Panc1 (cell line): Measurements from ENCODE around the gene PCNX1. TPM values are rescaled to one million over a fixed set of nuclear protein-coding genes. Genes with fewer than 3 reads are reported as not detected.

Experiments
- ATAC-seq: fragments of 200-7000 bp; cut with Tn5 transposase; 2 replicates; pipeline ENCODE4 v1.9.1; 2020; ENCODE audit warnings: mild to moderate bottlenecking, moderate library complexity
- BruUV-seq: library from RNA; stranded (reverse); fragments of 400-500 nt; replicated peaks from 2 replicates; lab custom pipeline; 2021; lab: Mats Ljungman, UMichigan
- CTCF ChIA-PET: fragments of 300-600 bp; sonication (Branson Sonifier 250); formaldehyde crosslinking; loops from one replicate; lab custom pipeline; 2022; ENCODE audit warnings: antibody characterized with exemption; lab: Charles Lee
- POLR2A ChIA-PET: fragments of 300-600 bp; sonication (Branson Sonifier 250); formaldehyde crosslinking; loops from one replicate; lab custom pipeline; 2022; ENCODE audit warnings: antibody characterized with exemption; lab: Charles Lee
- DNase-seq: peaks from one replicate; pipeline ENCODE4 v3.0.0-alpha.2; 2010; ENCODE audit warnings: low read depth, low spot score
- H3K27ac ChIP-seq: 2 replicates; pipeline ENCODE4 v1.5.1; 2011; ENCODE audit warnings: mild to moderate bottlenecking, low read length, inconsistent platforms
- H3K27me3 ChIP-seq: fragments of 200-500 bp; sonication (Bioruptor generic); 2 replicates; pipeline ENCODE4 v1.6.0; 2014; ENCODE audit warnings: low read length, inconsistent platforms; ENCODE audit not compliant: control insufficient read depth, insufficient read depth
- H3K36me3 ChIP-seq: fragments of 200-500 bp; sonication (Bioruptor generic); 2 replicates; pipeline ENCODE4 v1.5.1; 2014; ENCODE audit warnings: inconsistent platforms, mild to moderate bottlenecking, low read length, moderate library complexity; ENCODE audit not compliant: control insufficient read depth, insufficient read depth
- H3K4me1 ChIP-seq: 2 replicates; pipeline ENCODE4 v1.5.1; 2011; ENCODE audit warnings: inconsistent platforms, mild to moderate bottlenecking, low read length, moderate library complexity; ENCODE audit not compliant: control insufficient read depth, insufficient read depth
- H3K4me3 ChIP-seq, 2 experiments: 2 replicates each; pipeline ENCODE4 v1.5.1; 2011 to 2012; ENCODE audit warnings: low read depth in 2 of 2, low read length in 2 of 2, mild to moderate bottlenecking in 2 of 2, inconsistent platforms in 1 of 2, moderate library complexity in 1 of 2
- H3K9me3 ChIP-seq: fragments of 200-500 bp; sonication (Bioruptor generic); 2 replicates; pipeline ENCODE4 v1.5.1; 2014; ENCODE audit warnings: low read depth, mild to moderate bottlenecking, inconsistent platforms, low read length, moderate library complexity; ENCODE audit not compliant: control insufficient read depth, insufficient read depth
- CTCF ChIP-seq: fragments of 450-650 bp; IDR thresholded peaks from 2 replicates; pipeline ENCODE4 v1.5.1; 2017; ENCODE audit warnings: mild to moderate bottlenecking
- POLR2AphosphoS5 ChIP-seq: IDR thresholded peaks from 2 replicates; pipeline ENCODE4 v1.6.1; 2012; ENCODE audit warnings: mild to moderate bottlenecking, low read depth, low read length, moderate library complexity
- REST ChIP-seq, 2 experiments: IDR thresholded peaks; 2 replicates each; pipeline ENCODE4 v1.6.1; 2011 to 2012; ENCODE audit warnings: low read depth in 2 of 2, control low read depth in 1 of 2, low read length in 1 of 2, mild to moderate bottlenecking in 1 of 2, moderate library complexity in 1 of 2; ENCODE audit not compliant: insufficient read depth in 1 of 2
- SIN3A ChIP-seq: IDR thresholded peaks from 2 replicates; pipeline ENCODE4 v1.6.1; 2012; ENCODE audit warnings: low read depth, mild to moderate bottlenecking, low read length, moderate library complexity, borderline replicate concordance; ENCODE audit not compliant: insufficient read depth
- TCF7L2 ChIP-seq: IDR thresholded peaks from 2 replicates; pipeline ENCODE4 v1.6.1; 2011; ENCODE audit warnings: mild to moderate bottlenecking, low read depth, low read length, inconsistent platforms
- in situ Hi-C: cut with HindIII; loops from 2 replicates; pipeline ENCODE4 v1.10.0; 2016; ENCODE audit warnings: low sequenced_read_pairs, low pct_unique_long_range_greater_than_20kb
- intact Hi-C: fragments of 100-400 bp; cut with micrococcal nuclease; formaldehyde crosslinking; loops from one replicate; pipeline ENCODE4 v1.10.0; 2022; ENCODE audit not compliant: unreplicated experiment
- total RNA-seq: library from RNA; stranded (reverse); gene quantifications from one replicate; pipeline ENCODE4 v1.2.1, GENCODE V29; 2021; ENCODE audit not compliant: unreplicated experiment

The PCNX1 gene
- total RNA-seq, 1 experiment from 2014 or later: 30.5 TPM

GRCh38 chr14:71121711-71122110 is 214.5 kb downstream of the PCNX1 start:
- ChIA-PET CTCF (no interaction called here), POLR2A (no interaction called here)
- H3K27ac ChIP-seq: no peak overlapping the region
- H3K4me3 ChIP-seq: no peak overlapping the region
- intact Hi-C loops (no loop called here), in situ Hi-C loops (no loop called here)
- no TSS peak for BruUV-seq
- ATAC-seq: no peak
- no peaks in the 10 kb centered on the region for H3K9me3 ChIP-seq
- no peaks in the 10 kb centered on the region for H3K36me3 ChIP-seq
- no peak for DNase-seq
- no peak for TF ChIP-seq POLR2AphosphoS5
- TF ChIP-seq SIN3A: no peak
- no peak for TF ChIP-seq REST (IDR thresholded peaks at IDR 0.05; ENCODE audit: insufficient read depth in 1 of 2, low read depth in 2 of 2, low read length in 1 of 2)
- no peak for TF ChIP-seq CTCF
- TF ChIP-seq TCF7L2: no peak
- H3K27me3 ChIP-seq: no peaks in the 10 kb centered on the region
- H3K4me1 ChIP-seq: no peaks in the 10 kb centered on the region

GRCh38 chr14:71122866-71123565 is 215.8 kb downstream of the PCNX1 start:
- Histone ChIP-seq H3K27ac (no peak overlapping the region), H3K4me3 (no peak overlapping the region), H3K4me1 (no peaks in the 10 kb centered on the region), H3K36me3 (no peaks in the 10 kb centered on the region), H3K9me3 (no peaks in the 10 kb centered on the region), H3K27me3 (no peaks in the 10 kb centered on the region)
- ChIA-PET POLR2A (no interaction called here), CTCF (interaction anchor here (0.6 kb wide), 1 partner anchor 774 kb away, joined by 6 read pairs; no protein-coding TSS in a partner anchor)
- ATAC-seq: no peak
- no TSS peak for BruUV-seq
- in situ Hi-C loops: no loop called here
- TF ChIP-seq CTCF (no peak), REST (IDR thresholded peaks at IDR 0.05; ENCODE audit: insufficient read depth in 1 of 2, low read depth in 2 of 2, low read length in 1 of 2) (no peak), TCF7L2 (no peak), POLR2AphosphoS5 (no peak), SIN3A (no peak)
- intact Hi-C loops: no loop called here
- DNase-seq: no peak
